SHP77 treated with DMSO at 0.1 percent for 48 hours (cell line): Measurements from ENCODE around the gene PROX2.

Experiments
- DNase-seq: peaks from one replicate; lab custom pipeline; 2025; lab: John Stamatoyannopoulos, UW

PROX2 gene

GRCh38 chr14:74881431-74882102, 5.6 kb upstream of the PROX2 start, which contains the start of gene DLST:
DLST (plus strand) TSS chr14:74881916; CDS start chr14:74881954, 38 bp downstream.
- peak; percentile 66 for DNase-seq

GRCh38 chr14:74879427-74880182, 3.7 kb upstream of the PROX2 start:
- DNase-seq = no peak

- no peak for DNase-seq
These were observed 741 bp downstream of the PROX2 start for GRCh38 chr14:74875204-74875603.

- DNase-seq = no peak
These were observed 4.1 kb downstream of the PROX2 start for GRCh38 chr14:74871819-74872218.

- DNase-seq = no peak
These were observed 7.2 kb downstream of the PROX2 start for GRCh38 chr14:74868739-74869138.

- DNase-seq = no peak
These were observed 8.3 kb downstream of the PROX2 start for GRCh38 chr14:74867673-74868072.

- DNase-seq = no peak
These were observed 9.1 kb downstream of the PROX2 start for GRCh38 chr14:74866708-74867389.

GRCh38 chr14:74865156-74865555, 10.8 kb downstream of the PROX2 start:
- DNase-seq = no peak

GRCh38 chr14:74864198-74864597, 11.7 kb downstream of the PROX2 start:
- no peak for DNase-seq

GRCh38 chr14:74863274-74863673, 12.7 kb downstream of the PROX2 start:
- DNase-seq = no peak

- no peak for DNase-seq
These were observed 14.2 kb downstream of the PROX2 start for GRCh38 chr14:74861734-74862090.

GRCh38 chr14:74860899-74861733, 14.8 kb downstream of the PROX2 start:
- DNase-seq = peak; percentile 70

GRCh38 chr14:74859757-74860552, 16.0 kb downstream of the PROX2 start:
- no peak for DNase-seq

- no peak for DNase-seq
These were observed 17.9 kb downstream of the PROX2 start for GRCh38 chr14:74858022-74858421.

- no peak for DNase-seq
These were observed 19.6 kb downstream of the PROX2 start for GRCh38 chr14:74856366-74856765.

- DNase-seq = no peak
These were observed 20.0 kb downstream of the PROX2 start for GRCh38 chr14:74855945-74856344.

GRCh38 chr14:74855021-74855420, 20.9 kb downstream of the PROX2 start:
- DNase-seq = no peak

GRCh38 chr14:74853581-74853980, 22.4 kb downstream of the PROX2 start:
- no peak for DNase-seq

- DNase-seq = no peak
These were observed 22.9 kb downstream of the PROX2 start for GRCh38 chr14:74852922-74853530.

GRCh38 chr14:74848768-74849167, 27.2 kb downstream of the PROX2 start:
- no peak for DNase-seq
